Endothelial cell (in vitro differentiated cells): Measurements from ENCODE around the gene PDCD4. TPM values are rescaled to one million over a fixed set of nuclear protein-coding genes. Genes with fewer than 3 reads are reported as not detected.

Source experiments
- DNase-seq: peaks from one replicate; pipeline ENCODE4 v3.0.0; 2021; ENCODE audit warnings: low spot score
- H3K27ac Mint-ChIP-seq: one replicate; pipeline ENCODE4 v1.8.0; 2021; ENCODE audit warnings: mixed read lengths, inconsistent platforms; ENCODE audit not compliant: unreplicated experiment
- H3K27me3 Mint-ChIP-seq: one replicate; pipeline ENCODE4 v1.8.0; 2021; ENCODE audit warnings: mild to moderate bottlenecking, moderate library complexity, mixed read lengths, inconsistent platforms; ENCODE audit not compliant: unreplicated experiment
- H3K36me3 Mint-ChIP-seq: one replicate; pipeline ENCODE4 v1.8.0; 2021; ENCODE audit warnings: mild to moderate bottlenecking, low read depth, mixed read lengths, inconsistent platforms; ENCODE audit not compliant: unreplicated experiment
- H3K4me1 Mint-ChIP-seq: one replicate; pipeline ENCODE4 v1.8.0; 2021; ENCODE audit warnings: mild to moderate bottlenecking, mixed read lengths, inconsistent platforms; ENCODE audit not compliant: unreplicated experiment
- H3K4me3 Mint-ChIP-seq: one replicate; pipeline ENCODE4 v1.8.0; 2021; ENCODE audit warnings: mild to moderate bottlenecking, mixed read lengths, inconsistent platforms; ENCODE audit not compliant: unreplicated experiment
- H3K9me3 Mint-ChIP-seq: one replicate; pipeline ENCODE4 v1.8.0; 2021; ENCODE audit warnings: mixed read lengths, inconsistent platforms; ENCODE audit not compliant: unreplicated experiment
- total RNA-seq: library from RNA; stranded (reverse); fragmentation: NEBNext Ultra II Directional; extraction: Animal tissue kit (Norgen Biotek cat#: 25700); gene quantifications from one replicate; pipeline ENCODE4 v1.2.1, GENCODE V29; 2021; ENCODE audit not compliant: unreplicated experiment
- TF ChIP-seq, protein P1 (sequence below): fragments of 200-600 bp; sonication (generic); IDR thresholded peaks from one replicate; pipeline ENCODE4 v1.5.0; 2021; ENCODE audit warnings: antibody characterized with exemption; ENCODE audit not compliant: unreplicated experiment

PDCD4 gene
- total RNA-seq, 1 donor from 2014 or later: 50.4 TPM

DNA sequence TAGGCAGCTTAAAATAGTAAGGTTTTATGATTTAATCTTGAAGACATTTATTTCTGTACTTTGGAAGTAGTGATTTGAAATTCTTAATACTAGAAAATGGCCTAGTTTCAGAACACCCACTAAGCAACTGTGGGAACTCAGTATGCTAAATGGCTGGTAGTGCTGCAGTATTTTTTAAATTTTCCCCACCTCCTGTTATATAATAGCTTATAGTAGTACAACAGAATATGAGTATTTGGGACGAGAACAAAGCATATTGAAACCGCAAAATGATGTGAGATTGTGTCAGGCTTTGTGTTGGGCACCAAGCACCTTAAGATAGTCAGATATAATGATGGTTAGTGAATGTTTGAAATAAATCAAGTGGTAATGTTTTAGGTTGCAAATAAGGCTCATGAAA is 55.7 kb downstream of the PDCD4 start:
- no peak for DNase-seq

DNA sequence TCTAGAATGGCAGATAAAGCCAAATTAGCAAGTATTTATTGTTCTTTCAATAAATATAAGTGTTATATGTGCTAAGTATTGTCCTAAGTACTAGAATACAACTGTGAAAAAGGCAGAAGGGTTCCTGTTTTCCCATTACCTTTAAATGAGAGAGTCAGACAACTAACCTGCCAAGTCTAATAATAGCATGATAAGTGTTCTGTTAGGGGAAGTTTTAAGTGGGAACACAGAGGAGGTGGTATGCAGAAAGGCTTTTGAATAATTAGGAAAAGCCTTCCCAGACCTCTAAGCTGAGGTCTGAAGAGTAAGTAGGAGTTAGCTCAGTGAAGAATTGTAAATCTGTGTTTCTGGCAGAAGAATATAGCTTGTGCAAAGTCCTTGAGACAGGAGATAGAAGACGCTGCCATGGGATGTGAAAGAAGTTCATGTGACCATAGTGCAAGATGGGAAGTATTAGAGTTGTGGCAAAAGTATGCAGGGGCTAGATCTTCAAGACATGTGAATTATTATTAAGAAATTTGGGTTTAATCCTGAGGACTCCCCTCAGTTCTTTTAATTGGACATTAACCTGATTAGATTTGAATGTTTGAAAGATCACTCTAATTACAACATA is 60.1 kb downstream of the PDCD4 start:
- no peaks in the 10 kb centered on the region for H3K27me3 Mint-ChIP-seq

More for the DNA sequence above, 55.7 kb downstream of the PDCD4 start:
- Mint-ChIP-seq H3K9me3 (no peaks in the 10 kb centered on the region), H3K27me3 (no peaks in the 10 kb centered on the region), H3K36me3 (no peaks in the 10 kb centered on the region), H3K4me3 (no peak overlapping the region), H3K27ac (no peak overlapping the region), H3K4me1 (no peaks in the 10 kb centered on the region)
- TF ChIP-seq, protein P1, sequence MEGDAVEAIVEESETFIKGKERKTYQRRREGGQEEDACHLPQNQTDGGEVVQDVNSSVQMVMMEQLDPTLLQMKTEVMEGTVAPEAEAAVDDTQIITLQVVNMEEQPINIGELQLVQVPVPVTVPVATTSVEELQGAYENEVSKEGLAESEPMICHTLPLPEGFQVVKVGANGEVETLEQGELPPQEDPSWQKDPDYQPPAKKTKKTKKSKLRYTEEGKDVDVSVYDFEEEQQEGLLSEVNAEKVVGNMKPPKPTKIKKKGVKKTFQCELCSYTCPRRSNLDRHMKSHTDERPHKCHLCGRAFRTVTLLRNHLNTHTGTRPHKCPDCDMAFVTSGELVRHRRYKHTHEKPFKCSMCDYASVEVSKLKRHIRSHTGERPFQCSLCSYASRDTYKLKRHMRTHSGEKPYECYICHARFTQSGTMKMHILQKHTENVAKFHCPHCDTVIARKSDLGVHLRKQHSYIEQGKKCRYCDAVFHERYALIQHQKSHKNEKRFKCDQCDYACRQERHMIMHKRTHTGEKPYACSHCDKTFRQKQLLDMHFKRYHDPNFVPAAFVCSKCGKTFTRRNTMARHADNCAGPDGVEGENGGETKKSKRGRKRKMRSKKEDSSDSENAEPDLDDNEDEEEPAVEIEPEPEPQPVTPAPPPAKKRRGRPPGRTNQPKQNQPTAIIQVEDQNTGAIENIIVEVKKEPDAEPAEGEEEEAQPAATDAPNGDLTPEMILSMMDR: no peak

DNA sequence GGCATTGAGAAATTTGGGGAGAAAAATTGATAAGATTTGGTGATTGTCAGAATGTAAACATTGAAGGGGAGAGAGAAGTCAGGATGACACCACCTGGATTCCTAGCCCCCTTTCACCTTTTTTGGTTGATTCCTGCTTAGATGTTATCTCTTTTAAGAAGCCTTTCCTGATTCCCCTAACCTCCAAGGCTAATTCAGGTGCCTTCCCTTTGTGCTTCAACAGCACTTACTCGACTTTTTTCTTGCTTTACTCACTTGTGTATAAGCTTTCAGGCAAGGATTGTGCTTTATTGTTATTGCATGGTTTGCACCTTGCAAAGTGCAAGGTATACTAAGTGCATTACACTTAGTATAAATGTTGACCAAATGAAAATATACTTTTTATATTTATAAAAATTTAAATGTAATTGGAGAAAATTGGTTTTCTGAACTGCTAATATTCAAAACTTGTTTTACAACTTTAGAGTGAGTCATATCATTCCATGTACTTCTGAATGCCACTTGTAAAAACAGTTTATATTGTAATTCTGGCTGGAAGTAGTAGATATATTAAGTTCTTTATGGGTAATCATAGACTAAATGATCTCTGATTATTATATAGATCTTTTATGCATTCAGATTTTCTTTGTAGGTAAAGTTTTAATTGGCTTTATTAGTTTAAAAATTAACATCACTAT is 60.9 kb downstream of the PDCD4 start:
- TF ChIP-seq, protein P1: no peak
- Mint-ChIP-seq H3K27me3 (no peaks in the 10 kb centered on the region), H3K36me3 (no peaks in the 10 kb centered on the region), H3K9me3 (no peaks in the 10 kb centered on the region), H3K4me1 (no peaks in the 10 kb centered on the region), H3K27ac (no peak overlapping the region), H3K4me3 (no peak overlapping the region)
- no peak for DNase-seq

More for the DNA sequence above, 60.1 kb downstream of the PDCD4 start:
- TF ChIP-seq, protein P1: no peak
- H3K4me1 Mint-ChIP-seq: no peaks in the 10 kb centered on the region
- no peak for DNase-seq
- no peaks in the 10 kb centered on the region for H3K9me3 Mint-ChIP-seq
- no peaks in the 10 kb centered on the region for H3K36me3 Mint-ChIP-seq
- no peak overlapping the region for H3K4me3 Mint-ChIP-seq
- H3K27ac Mint-ChIP-seq: no peak overlapping the region

DNA sequence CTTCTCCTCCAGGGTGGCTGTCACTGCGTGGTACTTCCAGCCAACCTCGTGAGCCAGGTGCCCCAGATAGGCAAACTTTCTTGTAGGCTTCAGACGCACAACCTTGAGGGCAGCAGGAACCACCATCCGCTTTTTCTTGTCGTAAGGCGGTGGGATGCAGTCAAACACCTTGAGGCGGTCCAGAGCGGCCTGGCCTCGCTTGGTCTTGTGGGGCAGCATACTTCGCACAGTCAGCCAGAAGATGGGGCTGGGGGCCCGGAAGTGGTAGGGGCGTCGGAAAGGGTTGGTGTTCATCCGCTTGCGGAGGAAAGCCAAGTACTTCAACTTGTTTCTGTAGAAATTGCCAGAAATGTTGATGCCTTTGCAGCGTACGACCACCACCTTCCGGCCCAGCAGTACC is 65.0 kb downstream of the PDCD4 start:
- H3K9me3 Mint-ChIP-seq: no peaks in the 10 kb centered on the region
- H3K4me1 Mint-ChIP-seq: no peaks in the 10 kb centered on the region

DNA sequence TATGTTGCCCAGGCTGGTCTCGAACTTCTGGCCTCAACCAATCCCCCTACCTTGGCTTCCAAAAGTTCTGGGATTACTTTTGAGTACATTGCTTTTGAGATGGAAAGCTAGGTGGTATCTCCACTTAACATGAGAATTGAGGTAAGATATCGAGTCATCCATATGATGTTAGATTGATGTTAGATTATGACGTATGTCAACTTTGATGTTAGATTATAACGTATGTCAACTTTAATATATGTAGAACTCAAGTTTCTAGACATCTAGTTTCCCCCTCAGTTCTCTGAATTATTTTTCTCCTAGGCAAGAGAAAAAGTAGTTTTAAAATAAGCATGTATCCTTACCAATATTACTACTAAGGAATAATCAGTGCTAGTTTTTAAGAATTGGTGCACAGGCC is 67.7 kb downstream of the PDCD4 start:
- Mint-ChIP-seq H3K36me3 (peaks cover 3% of the 10 kb centered on the region), H3K9me3 (no peaks in the 10 kb centered on the region), H3K4me3 (no peak overlapping the region), H3K27ac (no peak overlapping the region), H3K4me1 (no peaks in the 10 kb centered on the region), H3K27me3 (no peaks in the 10 kb centered on the region)
- no peak for DNase-seq
- TF ChIP-seq, protein P1: no peak

More for the DNA sequence above, 65.0 kb downstream of the PDCD4 start:
- H3K4me3 Mint-ChIP-seq: no peak overlapping the region
- no peaks in the 10 kb centered on the region for H3K27me3 Mint-ChIP-seq
- no peak overlapping the region for H3K27ac Mint-ChIP-seq
- H3K36me3 Mint-ChIP-seq: peaks cover 3% of the 10 kb centered on the region
- TF ChIP-seq, protein P1: no peak
- DNase-seq: no peak
